Parathyroid adenoma (tissue), 2 donors: Measurements from ENCODE around the gene TEAD1.

Experiments used
- H2AFZ ChIP-seq: fragments of 300-600 bp; sonication (generic); one replicate; pipeline ENCODE4 v1.7.0; 2017; ENCODE audit warnings: antibody characterized with exemption, mild to moderate bottlenecking
- H3K27ac ChIP-seq: fragments of 300-600 bp; sonication (generic); one replicate; pipeline ENCODE4 v1.7.0; 2017
- H3K27me3 ChIP-seq: fragments of 300-600 bp; sonication (generic); one replicate; pipeline ENCODE4 v1.7.0; 2017; ENCODE audit warnings: low read length; ENCODE audit not compliant: control insufficient read depth, insufficient read depth
- H3K36me3 ChIP-seq: fragments of 300-600 bp; sonication (generic); one replicate; pipeline ENCODE4 v1.7.0; 2017; ENCODE audit warnings: low read length; ENCODE audit not compliant: control insufficient read depth, insufficient read depth
- H3K4me1 ChIP-seq: fragments of 300-600 bp; sonication (generic); one replicate; pipeline ENCODE4 v1.7.0; 2017; ENCODE audit warnings: control low read depth
- H3K4me2 ChIP-seq: fragments of 300-600 bp; sonication (generic); one replicate; pipeline ENCODE4 v1.7.0; 2017; ENCODE audit warnings: low read length
- H3K4me3 ChIP-seq: fragments of 300-600 bp; sonication (generic); one replicate; pipeline ENCODE4 v1.7.0; 2017; ENCODE audit warnings: low read depth, low read length
- H3K79me2 ChIP-seq: fragments of 300-600 bp; sonication (generic); one replicate; pipeline ENCODE4 v1.7.0; 2017; ENCODE audit warnings: control low read depth
- H3K9ac ChIP-seq: fragments of 300-600 bp; sonication (generic); one replicate; pipeline ENCODE4 v1.7.0; 2017; ENCODE audit warnings: mild to moderate bottlenecking
- H3K9me3 ChIP-seq: fragments of 300-600 bp; sonication (generic); one replicate; pipeline ENCODE4 v1.7.0; 2017; ENCODE audit warnings: low read length; ENCODE audit not compliant: control insufficient read depth
- CTCF ChIP-seq: fragments of 300-600 bp; sonication (generic); IDR thresholded peaks from one replicate; pipeline ENCODE4 v1.7.0; 2017; ENCODE audit warnings: antibody characterized with exemption, mild to moderate bottlenecking
- donor health status: primary hyperparathyroidism.

TEAD1 gene

DNA sequence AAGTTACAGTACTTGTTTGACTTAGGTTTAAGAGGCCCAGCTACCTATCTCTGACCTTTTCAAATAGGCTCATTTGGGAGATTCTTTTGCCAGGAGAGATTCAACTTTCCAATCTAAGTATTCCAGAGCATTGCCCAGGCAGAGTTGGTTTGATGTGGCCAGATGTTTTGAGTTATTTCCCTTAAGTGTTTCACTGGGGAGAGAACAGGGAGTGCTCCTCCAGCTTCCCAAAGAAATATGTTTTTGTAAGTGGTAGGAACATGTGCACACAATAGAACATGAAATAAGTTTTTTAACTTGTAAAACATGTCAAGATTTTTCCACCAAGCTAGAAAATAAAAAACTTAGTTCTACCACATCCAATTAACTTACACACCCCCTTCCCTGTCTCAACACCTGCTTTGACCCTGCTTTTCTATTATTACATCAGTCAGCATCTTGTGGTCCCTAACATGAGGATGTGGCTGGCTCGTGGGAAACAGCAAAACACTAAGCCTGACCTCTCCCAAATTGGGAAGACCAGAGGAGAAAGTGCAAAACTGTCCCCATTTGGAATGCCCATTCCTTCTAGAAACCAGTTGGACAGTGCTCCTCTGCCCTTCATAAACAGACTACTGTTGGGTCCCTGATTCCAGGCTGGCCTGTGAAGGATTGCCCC is 264.5 kb downstream of the TEAD1 start:
- no peak overlapping the region for H2AFZ ChIP-seq
- no peaks in the 10 kb centered on the region for H3K4me1 ChIP-seq
- no peaks in the 10 kb centered on the region for H3K79me2 ChIP-seq
- TF ChIP-seq CTCF, result no peak
- no peak overlapping the region for H3K9ac ChIP-seq
- no peaks in the 10 kb centered on the region for H3K36me3 ChIP-seq
- H3K4me2 ChIP-seq, result no peak overlapping the region
- H3K27me3 ChIP-seq, result no peaks in the 10 kb centered on the region
- no peak overlapping the region for H3K4me3 ChIP-seq
- H3K9me3 ChIP-seq, result no peaks in the 10 kb centered on the region
- H3K27ac ChIP-seq, result no peak overlapping the region

- no peaks in the 10 kb centered on the region for H3K36me3 ChIP-seq
- no peaks in the 10 kb centered on the region for H3K79me2 ChIP-seq
- no peaks in the 10 kb centered on the region for H3K4me1 ChIP-seq
- no peak overlapping the region for H3K9ac ChIP-seq
- H3K27ac ChIP-seq, result no peak overlapping the region
- H2AFZ ChIP-seq, result no peak overlapping the region
- H3K9me3 ChIP-seq, result no peaks in the 10 kb centered on the region
- H3K27me3 ChIP-seq, result no peaks in the 10 kb centered on the region
- no peak for TF ChIP-seq CTCF
- no peak overlapping the region for H3K4me3 ChIP-seq
- H3K4me2 ChIP-seq, result no peak overlapping the region
Observed at GRCh38 chr11:12941671-12942070, 267.4 kb downstream of the TEAD1 start.

GRCh38 chr11:12942157-12942556 is 267.9 kb downstream of the TEAD1 start:
- Histone ChIP-seq H3K9me3 (no peaks in the 10 kb centered on the region), H2AFZ (no peak overlapping the region), H3K4me1 (no peaks in the 10 kb centered on the region), H3K4me3 (no peak overlapping the region), H3K9ac (no peak overlapping the region), H3K79me2 (no peaks in the 10 kb centered on the region), H3K4me2 (no peak overlapping the region), H3K27ac (no peak overlapping the region), H3K27me3 (no peaks in the 10 kb centered on the region), H3K36me3 (no peaks in the 10 kb centered on the region)
- TF ChIP-seq CTCF, result no peak

DNA sequence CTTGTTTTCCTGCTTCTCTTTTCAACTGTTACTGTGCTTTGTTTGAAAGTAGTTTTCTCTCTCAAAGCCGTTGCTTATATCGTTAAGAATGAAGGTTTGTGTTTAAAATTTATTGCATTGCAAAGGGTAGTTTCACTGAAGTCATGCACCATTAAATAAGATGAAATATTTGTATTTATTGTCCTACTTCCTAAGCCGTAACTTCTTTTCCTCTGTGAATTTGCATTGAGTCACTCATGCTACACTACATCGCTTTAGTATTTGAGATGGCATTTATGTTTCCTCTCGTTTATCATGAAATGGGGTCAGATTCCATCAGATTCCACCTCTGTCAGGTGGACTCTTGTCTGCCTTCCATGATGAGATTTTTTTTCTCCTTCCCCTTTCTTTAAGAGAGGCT is 269.1 kb downstream of the TEAD1 start:
- no peak overlapping the region for H2AFZ ChIP-seq
- H3K4me2 ChIP-seq, result no peak overlapping the region
- H3K27ac ChIP-seq, result no peak overlapping the region
- H3K9ac ChIP-seq, result no peak overlapping the region
- H3K4me3 ChIP-seq, result no peak overlapping the region
- no peaks in the 10 kb centered on the region for H3K79me2 ChIP-seq
- no peaks in the 10 kb centered on the region for H3K9me3 ChIP-seq
- TF ChIP-seq CTCF, result no peak
- no peaks in the 10 kb centered on the region for H3K36me3 ChIP-seq
- H3K27me3 ChIP-seq, result no peaks in the 10 kb centered on the region
- H3K4me1 ChIP-seq, result no peaks in the 10 kb centered on the region

DNA sequence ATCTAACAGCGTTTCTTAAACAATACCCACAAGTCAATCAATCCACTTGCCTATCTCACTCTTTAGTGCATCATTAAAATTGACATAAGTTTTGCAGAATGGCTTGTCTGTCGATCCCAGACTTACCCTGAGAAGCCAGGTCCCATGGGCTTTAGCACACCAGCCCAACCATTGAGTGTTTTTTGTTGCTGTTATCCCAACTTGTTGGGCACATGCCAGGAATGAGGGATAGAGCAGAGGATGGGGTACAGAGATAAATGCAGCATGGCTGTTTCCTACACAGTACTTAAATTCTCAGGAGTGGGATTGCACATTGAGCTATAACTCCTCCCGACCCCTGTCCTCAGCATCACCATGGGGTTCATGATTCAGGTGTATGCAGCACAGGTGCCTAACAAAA is 270.7 kb downstream of the TEAD1 start:
- Histone ChIP-seq H3K9me3 (no peaks in the 10 kb centered on the region), H3K4me3 (no peak overlapping the region), H3K9ac (no peak overlapping the region), H3K4me1 (no peaks in the 10 kb centered on the region), H3K27ac (no peak overlapping the region), H2AFZ (no peak overlapping the region), H3K36me3 (no peaks in the 10 kb centered on the region), H3K79me2 (no peaks in the 10 kb centered on the region), H3K4me2 (no peak overlapping the region), H3K27me3 (no peaks in the 10 kb centered on the region)
- TF ChIP-seq CTCF, result no peak
